Stimulated activated CD4-positive, alpha-beta T cell treated with anti-CD3 and anti-CD28 coated beads, Interleukin-12 subunit alpha, Interleukin-12 subunit beta, amount 100 ng/mL, for 4 hours (primary cell): ENCODE measurements around the gene MAML1.
"Not testable (repeated sequence)": the region's sequence is repeated elsewhere in the genome, so short reads cannot be mapped to it uniquely, and the experiment has no call there.

Experiments used
- DNase-seq: peaks from one replicate; pipeline ENCODE4 v3.0.0-alpha.2; 2020

MAML1 gene

DNA sequence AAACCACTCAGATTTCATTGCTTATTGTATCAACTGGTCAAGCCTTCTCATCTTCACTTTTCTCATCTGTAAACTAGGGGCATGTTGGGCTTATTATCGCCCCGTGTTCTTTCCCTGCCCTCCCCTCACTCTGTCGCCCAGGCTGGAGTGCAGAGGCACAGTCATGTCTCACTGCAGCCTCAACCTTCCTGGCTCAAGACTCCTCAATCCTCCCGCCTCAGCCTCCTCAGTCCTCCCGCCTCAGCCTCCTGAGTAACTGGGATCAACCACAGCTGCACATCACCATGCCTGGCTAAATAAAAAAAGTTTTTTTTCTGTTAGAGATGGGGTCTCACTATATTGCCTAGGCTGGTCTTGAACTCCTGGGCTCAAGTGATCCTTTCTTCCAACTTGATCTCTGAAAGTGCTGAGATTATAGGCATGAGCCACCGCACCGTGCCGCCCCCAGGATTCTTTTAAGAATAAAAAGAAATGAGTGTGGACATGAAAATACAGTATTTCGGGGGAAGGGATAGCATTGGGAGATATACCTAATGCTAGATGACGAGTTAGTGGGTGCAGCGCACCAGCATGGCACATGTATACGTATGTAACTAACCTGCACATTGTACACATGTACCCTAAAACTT, 2.0 kb downstream of the MAML1 start:
- DNase-seq: no peak

- DNase-seq: no peak
Observed at GRCh38 chr5:179738742-179739141, 6.1 kb downstream of the MAML1 start.

DNA sequence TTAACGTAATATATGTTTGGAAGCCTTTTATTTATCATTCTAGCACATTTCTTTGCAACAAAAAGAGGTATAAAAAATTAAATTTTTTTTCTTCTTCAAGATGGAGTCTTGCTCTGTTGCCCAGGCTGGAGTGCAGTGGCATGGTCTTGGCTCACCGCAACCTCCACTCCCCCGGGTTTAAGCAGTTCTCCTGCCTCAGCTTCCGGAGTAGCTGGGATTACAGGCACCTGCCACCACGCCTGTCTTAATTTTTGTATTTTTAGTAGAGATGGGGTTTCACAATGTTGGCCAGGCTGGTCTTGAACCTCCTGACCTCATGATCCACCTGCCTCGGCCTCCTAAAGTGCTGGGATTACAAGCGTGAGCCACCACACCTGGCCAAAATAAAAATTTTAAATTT, 11.5 kb downstream of the MAML1 start:
- DNase-seq: not testable (repeated sequence)

GRCh38 chr5:179746872-179747271, 14.2 kb downstream of the MAML1 start:
- DNase-seq: no peak

- DNase-seq: no peak
Observed at GRCh38 chr5:179747811-179748210, 15.2 kb downstream of the MAML1 start.

GRCh38 chr5:179749857-179750508, 17.4 kb downstream of the MAML1 start:
- no peak for DNase-seq

DNA sequence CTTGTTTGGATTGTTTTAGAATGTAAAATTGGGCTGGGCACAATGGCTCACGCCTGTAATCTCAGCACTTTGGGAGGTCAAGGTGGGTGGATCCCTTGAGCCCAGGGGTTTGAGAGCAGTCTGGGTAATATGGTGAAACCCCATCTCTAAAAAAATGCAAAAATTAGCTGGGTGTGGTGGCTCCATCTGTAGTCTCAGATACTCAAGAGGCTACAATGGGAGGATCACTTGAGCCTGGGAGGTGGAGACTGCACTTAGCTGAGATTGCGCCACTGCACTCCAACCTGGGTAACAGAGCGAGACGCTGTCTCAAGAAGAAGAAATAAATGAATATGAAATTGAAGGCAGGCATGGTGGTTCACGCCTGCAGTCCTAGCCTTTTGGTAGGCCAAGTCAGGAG, 21.3 kb downstream of the MAML1 start:
- DNase-seq: no peak

GRCh38 chr5:179755022-179755421, 22.4 kb downstream of the MAML1 start:
- DNase-seq: no peak

GRCh38 chr5:179758955-179759354, 26.3 kb downstream of the MAML1 start:
- DNase-seq: no peak

DNA sequence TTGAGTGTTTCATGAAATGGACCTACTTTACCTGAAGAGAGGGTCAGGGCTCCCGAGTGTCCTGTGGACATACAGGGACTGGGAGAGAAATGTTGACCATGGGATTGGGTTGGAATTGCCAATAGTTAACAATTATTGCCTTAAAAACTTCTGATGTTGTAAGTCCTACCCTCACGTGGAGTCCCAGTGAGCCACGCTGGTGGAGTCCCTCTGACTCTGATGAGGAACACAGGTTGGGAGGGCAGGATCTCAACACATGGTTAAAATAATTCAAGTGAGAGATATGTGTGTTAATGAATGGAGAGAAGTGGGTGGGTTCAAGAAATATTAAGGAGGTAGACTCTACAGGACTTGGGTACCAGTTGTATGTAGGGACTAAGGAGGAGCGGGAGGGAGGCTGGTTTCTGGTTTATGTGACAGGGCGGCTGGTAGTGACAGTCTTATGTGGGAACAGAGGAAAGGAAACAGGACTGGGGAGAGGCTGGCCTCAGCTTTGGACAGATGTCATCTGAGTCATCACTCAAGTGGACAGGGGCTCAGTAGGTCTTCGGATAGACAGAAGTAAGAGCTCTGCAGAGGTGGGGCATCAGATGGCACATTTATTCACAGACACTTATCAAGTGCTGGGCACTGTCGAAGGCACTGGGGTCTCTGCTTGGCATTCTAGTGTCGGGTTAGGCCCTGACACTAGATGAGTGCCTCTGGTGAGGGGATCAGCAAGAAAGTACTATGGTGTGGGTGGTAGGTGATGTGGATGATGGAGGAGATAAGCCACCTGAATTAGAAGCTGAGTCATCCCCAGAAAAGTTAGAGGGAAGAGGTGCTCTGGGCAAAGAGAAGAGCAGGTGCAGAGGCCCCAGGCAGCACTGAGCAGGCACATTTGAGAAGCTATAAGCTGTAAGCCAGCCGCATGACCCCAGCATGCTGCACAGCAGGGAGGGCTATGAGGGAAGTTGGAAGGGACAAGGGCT, 27.2 kb downstream of the MAML1 start:
- peak; percentile 21 for DNase-seq

DNA sequence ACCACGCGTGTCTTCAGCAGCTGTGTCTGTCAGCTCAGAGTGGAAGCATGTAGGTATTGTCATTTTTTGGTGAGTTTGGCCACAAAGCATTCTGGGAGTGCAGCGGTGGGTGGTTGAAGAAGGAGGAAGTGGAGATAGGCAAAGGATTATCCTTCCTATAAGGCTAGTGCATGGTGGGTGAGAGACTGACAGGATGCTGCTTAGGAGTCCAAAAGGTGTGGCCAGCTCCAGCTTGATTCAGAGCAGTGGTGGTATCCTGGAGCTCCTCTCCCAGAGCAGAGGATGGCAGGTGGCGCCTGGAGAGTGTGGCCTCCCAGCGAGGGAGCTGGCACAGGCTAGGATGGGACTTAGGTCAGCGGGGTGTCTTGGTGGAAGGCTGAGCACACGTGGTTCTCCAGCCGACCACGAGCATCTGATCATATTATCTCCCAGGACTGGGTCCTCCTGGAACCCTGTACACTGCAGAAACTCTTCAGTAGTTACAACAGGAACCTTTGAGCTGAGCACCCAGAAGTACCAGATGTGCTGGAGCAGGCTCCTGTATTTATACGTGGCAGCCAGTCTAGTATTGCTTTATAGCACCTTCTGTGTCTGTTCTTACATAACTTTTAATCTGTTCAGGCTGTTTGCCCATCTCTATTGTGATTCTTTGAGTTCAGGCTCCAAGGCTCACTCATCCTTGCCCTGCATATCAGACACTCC, 29.6 kb downstream of the MAML1 start:
- no peak for DNase-seq

GRCh38 chr5:179762781-179763176, 30.2 kb downstream of the MAML1 start:
- DNase-seq: no peak

DNA sequence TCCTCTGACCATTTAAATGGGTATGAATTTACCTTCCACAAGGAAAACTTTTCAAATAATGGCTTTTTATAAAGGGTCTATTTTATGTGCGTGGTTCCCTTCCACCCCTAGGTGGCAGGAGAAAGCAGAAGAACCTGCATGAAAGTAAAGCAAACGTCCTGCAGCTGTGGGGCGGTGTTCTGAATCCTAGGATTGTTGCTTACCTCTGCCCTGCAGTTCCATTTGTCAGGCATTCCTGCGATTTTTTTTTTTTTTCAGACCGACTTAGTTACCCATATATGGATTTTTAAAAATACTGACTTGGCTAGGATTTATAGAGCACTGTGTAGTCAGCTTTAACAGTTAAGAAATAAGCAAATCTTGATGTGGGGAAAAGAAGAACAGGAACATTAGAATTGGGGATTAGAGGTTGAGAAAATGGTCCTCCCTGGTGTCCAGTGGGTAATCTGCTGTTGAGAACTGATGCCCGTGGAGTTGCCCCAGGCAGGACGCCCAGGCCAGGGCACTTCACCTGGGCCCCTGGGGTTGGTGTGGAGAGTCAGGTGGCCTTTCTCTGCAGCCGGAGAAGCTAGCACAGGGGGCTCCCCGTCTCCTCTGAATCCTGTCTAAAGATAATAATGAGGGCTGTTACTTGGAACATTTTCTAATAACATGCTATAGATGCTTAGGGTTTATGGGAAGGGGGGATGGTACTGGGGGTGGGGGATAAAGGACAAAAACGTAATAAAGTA, 30.8 kb downstream of the MAML1 start:
- peak; percentile 21 for DNase-seq

DNA sequence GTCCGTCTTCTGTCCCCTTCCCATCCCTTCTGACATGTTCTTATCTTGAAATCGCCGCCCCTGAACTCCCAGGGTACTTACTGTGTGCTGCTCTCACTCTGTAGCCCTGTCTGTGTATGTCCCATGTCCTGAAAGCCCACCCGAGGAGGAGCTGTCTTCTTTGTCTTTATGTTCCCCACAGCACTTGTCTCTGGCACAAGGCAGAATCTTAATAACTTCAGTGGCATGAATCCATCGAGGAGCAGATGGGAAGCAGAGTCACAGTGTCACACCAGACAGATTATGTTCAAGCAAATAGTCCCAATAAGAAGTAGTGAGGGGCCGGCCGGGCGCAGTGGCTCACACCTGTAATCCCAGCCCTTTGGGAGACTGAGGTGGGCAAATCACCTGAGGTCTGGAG, 31.4 kb downstream of the MAML1 start:
- DNase-seq: no peak

- DNase-seq: no peak
Observed at GRCh38 chr5:179765400-179765799, 32.8 kb downstream of the MAML1 start.

GRCh38 chr5:179766021-179766725, 33.6 kb downstream of the MAML1 start:
- DNase-seq: no peak

GRCh38 chr5:179766726-179767455, 34.3 kb downstream of the MAML1 start:
- no peak for DNase-seq

DNA sequence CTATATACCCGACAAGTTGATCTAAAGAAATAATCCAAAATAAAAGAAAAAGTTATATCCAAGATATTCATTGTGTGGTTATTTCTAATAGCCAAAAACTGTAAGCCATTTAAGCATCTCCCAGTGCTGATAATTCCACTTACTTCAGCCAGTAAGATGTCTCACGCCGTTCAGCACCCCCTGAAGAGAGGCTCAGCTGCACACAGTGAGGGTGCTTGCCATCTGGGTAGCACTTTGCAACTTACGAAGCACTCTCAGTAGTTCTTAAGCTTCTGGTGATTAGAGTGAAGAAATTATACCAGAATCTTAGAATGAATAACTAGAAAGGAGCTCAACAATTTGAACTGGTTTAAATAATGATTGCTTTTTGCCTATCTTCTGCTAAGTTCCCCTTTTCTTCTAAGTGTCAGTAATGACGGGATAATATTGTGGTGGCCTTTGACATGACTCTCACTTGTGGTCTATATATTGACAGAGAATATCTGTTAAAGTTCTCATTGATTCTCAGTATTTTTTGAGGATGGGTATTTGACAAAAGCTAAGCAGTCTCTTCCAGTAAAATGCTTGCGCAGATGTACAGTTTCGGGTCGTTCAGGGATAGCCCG, 35.0 kb downstream of the MAML1 start:
- no peak for DNase-seq

DNA sequence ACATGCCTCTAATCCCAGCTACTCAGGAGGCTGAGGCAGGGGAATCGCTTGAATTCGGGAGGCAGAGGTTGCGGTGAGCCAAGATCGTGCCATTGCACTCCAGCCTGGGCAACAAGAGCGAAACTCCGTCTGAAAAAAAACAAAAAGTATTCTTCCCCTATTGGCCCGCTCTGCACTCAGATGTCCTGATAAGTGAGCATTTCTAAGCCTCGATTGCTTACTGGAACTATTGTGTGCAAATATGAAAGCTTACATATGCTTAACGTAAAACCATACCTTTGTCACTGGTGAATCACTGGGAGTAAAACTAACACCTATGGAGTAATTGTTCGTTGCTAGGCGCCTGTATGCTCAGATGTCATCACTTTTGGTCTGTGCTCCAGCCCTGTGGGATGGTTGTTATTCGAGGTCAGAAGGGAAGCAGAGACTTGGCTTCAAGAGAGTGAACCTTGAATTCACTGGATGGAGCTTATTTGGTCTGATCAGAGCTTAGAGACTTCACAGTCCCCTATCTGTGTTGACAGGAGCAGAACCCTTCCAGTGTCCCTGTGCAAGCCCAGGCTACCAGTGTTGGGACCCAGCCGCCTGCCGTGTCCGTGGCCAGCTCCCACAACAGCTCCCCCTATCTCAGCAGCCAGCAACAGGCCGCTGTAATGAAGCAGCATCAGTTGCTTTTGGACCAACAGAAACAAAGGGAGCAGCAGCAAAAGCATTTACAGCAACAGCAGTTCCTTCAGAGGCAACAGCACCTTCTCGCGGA, 35.9 kb downstream of the MAML1 start:
- no peak for DNase-seq

GRCh38 chr5:179769271-179769670, 36.6 kb downstream of the MAML1 start:
- DNase-seq: no peak
